Renal cortical epithelial cell (primary cell): Measurements from ENCODE around the gene KHNYN. TPM values are rescaled to one million over a fixed set of nuclear protein-coding genes. Genes with fewer than 3 reads are reported as not detected.
"Not testable (repeated sequence)": the region's sequence is repeated elsewhere in the genome, so short reads cannot be mapped to it uniquely, and the experiment has no call there.

ENCODE experiments used
- DNase-seq: peaks from one replicate; pipeline ENCODE4 v3.0.0-alpha.2; 2011; ENCODE audit warnings: low read depth
- total RNA-seq: library from RNA; depleted of rRNA; stranded (reverse); fragments of >200 nt; gene quantifications from 2 replicates; pipeline ENCODE4 v1.2.3, GENCODE V29; 2014

KHNYN gene
- total RNA-seq, 1 donor from 2014 or later, result 48.5 TPM

DNA sequence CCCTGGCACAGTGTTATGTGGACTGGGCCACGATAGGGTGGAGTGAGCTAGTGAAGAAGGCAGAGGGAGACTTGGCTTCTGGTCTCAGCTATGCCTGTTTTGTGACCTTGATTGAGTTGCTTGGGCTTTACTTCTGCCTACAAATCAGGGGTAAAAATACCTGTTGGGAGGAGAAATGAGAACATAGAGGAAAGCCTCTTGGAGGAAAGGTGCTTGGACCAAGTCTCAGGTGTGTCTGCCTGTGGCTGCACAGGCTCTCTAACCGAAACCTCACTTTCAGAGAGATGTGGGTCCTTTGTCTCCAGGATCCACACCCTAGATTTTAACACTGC, 7.9 kb downstream of the KHNYN start:
- no peak for DNase-seq

DNA sequence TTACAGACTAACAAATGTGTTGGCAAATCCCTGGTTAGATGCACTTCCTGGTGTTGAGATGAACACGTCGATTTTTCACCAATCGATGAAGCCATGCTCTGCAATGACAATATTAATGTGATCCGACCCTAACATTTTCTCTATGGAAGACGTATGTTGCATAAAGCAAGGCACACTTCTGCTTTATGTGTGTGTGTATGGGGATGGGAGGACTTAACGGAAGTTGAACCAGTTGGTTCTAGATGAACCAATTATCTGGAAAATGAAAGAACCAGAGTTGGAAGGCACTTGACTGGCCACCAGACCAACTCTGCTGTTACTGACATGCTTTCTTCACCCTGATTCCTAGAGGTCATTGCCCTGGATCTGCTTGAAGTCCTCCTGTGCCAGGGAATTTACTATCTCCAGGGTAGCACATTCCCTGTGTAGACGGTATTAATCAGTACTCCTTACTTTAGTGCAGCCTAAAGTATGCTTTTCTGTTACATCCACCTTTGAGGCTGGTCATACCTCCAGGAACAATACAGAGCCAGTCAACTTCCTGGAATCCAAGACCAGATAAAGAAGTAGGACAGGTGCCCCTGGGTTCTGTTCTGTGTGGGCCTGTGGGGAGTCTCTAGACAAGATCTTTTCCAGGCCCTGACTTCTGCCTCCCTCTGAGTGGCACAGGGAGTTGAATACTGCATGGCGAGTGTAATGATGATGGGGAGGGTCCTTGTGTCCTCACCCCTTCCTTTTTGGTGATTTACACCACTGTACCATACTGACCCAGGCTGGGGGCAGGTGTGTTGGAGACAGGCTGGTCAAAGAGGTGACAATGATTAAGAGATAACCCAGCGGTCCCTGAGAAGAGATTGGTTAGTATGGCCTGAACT, 8.7 kb downstream of the KHNYN start:
- no peak for DNase-seq

DNA sequence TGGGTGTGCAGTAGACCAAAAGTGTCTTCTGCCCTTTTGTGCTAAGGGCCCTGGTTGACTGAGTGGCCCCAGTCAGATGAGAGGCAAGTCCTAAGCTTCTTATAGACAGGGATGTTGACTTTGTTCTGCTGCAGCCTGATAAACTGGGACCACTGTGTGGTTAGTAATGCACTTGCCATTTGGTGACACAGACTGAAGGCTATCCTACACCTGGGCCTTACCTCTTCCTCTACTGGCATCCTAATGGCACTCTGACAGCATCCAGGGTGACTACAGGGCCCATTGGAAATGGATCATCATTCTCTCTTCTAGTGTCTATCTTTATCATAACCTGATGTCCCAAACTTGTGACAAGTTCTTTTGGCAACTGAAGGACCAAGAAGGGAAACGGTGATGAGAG, 9.5 kb downstream of the KHNYN start:
- DNase-seq, result no peak

DNA sequence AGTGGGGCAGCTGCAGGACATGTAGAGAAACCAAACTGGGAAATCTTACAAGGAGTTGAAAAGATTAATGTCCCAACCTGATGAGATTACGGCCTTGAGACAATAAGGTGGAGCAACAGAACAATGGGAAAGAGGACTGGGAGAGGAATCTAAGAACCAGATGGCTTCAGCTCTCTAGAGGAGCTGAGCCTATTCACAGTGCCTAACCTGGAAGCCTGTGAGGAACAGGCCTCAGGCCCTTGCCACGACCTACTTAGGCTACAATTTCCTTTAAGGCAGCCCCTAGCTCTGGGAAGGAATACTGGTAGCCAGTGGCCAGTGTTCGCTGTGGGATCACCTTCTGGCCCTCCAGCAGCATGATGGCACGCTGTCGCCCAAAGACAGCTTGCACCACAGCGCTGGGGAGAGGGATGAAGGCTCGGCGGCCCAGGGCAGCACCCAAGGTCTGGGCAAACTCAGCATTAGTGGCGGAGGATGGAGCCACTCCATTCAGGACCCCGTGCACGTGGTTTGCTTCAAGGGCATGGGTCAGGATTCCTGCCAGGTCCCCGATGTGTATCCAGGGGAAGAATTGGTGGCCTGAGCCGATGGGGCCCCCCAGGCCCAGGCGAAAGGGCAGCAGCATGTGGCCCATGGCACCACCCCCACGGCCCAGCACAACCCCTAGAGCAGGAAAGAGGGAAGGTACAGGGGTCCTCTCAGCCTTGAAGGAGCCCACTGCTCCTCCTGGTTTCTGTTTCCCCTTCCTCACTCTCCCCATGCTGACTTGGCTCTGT, 10.3 kb downstream of the KHNYN start:
- no peak for DNase-seq

DNA sequence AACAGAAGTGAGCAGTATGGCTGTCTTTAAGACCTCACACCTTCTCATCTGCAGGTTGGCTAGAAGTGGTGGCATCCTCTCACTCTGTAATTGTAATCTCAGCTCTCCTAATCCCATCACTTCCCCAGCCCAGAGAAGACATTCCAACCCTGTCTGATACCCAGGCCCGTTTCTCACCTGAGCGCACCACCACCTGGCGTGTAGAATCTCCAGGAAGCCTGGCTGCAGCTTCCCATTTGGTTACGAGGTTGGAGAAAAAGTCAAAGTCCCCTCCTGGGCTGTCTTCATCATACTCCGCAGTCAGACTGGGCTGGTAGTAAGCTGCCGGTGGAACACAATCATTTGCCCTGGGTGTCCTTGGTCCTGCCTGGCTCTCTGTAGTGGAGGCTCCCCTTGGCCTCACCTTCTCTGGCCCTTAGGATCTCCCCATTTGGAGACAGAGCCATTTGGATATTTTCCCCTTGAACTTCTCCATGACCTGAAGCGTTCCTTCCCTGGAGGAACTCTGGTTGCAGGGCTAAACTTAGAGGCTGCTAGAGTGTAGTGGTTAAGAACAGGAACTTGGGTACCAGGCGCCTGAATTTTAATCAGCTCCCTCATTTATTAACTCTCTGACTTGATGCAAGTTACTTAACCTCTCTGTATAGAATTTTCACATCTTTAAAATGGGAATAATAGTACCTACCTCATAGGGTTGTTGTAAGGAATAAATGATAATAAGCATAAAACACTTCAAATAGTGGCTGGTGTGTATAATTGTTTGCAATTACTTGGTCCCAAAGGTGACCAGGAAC, 11.0 kb downstream of the KHNYN start:
- DNase-seq, result no peak

DNA sequence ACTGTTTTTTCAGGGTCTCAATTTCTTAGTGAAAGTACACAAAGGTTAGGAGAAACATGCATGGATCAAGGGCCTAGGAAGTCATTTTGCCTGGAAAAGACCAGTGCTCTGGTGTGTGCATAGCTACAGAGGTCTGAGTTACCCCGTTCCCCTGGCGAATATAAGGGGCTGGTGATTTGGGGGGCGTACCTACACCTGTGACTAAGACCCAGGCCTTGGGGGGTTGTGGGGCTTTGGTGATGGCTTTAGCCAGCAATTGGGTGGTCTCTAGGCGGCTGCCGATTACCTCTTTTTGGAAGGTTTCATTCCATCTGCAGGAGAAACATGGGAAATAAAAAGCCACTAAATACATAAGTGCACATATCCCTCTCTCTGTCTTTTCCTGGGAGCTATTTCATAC, 11.7 kb downstream of the KHNYN start:
- no peak for DNase-seq

DNA sequence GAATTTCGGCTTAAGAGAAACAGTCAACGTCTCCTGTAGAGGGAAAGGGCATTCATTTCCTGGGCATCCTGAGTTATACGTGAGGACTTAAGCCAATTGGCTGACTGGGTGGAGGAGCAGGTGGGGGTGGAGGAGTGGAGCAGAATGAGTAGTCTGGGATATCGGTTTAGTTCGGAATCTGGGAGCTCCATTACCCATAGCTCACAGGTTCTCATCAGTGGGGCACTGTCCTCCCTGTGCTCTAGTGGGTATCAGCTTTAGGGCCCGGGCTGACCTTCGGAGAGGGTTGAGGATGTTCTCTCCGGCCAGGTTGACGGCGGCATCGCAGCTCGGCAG, 12.1 kb downstream of the KHNYN start:
- peak; percentile 40 for DNase-seq

DNA sequence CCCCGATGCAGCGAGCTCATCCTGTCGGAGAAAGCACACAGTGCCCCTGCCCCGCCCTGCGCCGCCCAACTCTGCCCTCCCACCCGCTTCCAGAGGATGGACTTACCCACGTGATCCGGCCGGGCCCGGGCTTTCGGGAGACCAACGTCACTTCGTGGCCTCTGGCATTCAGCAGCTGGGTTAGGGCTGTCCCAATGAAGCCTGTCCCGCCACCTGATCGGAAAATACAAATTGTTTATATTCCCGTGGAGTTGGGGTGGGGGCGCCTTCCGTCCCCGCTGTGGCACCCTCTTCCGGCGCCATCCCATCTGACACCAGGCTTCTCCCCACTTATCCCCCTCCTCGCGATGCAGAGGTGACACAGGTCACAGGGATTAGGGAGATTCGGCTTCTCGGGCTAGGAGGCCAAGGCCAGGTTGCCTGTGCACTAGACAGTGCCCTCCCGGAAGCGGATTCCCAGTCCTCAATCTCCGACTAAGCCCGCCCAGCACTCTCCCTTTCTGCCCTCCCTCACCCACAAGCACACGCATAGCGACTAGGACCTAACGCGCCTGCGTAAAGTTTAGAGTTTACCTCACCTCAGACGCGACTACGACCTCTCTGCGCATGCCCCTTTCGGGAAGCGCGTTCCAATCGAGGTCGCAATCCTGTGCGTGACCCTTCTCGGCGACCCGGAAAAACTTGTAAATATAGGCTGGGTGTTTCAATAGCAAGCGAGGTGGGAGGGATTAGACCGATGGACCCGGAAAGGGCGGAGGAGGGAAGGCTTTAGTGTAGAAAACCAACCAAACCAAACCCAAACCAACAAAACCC, 12.7 kb downstream of the KHNYN start, which contains the start of gene SDR39U1:
SDR39U1 (minus strand) TSS at position 537 of the 813 bp plus-strand sequence; CDS start at position 530, 7 bp downstream.
- DNase-seq, result peak; percentile 97

DNA sequence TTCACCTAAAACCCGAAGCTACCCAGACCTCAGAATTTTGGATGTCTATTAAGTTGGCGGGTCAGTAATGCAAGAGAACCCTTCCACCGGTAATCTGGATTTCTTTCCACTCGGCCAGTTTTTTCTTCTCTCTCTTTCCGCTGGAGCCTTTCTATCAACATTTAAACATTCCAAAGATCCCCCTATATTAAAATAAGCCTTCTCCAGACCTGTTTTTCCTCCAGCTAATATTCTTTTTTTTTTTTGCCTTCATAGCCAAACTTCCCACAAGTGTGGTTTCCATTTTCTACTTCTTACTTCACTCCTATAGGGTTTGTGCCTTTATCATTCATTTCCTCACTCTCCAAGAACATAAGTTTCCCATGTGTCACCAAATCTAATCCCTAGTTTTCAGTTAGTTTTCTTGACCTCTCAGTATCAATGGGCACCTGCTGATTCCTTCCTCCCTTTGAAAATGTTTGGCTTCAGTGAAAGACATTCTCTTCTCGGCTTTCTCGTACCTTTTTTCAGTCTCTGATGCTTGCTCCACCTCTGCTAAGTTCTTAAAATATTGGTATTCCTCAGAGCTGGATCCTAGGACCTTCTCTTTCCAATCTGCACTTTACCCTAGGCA, 13.4 kb downstream of the KHNYN start:
- DNase-seq, result peak; percentile 14

DNA sequence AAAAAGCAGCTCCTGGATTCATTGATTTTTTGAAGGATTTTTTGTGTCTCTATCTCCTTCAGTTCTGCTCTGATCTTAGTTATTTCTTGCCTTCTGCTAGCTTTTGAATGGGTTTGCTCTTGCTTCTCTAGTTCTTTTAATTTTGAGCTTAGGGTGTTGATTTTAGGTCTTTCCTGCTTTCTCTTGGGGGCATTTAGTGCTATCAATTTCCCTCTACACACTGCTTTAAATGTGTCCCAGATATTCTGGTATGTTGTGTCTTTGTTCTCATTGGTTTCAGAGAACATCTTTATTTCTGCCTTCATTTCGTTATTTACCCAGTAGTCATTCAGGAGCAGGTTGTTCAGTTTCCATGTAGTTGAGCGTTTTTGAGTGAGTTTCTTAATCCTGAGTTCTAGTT, 21.1 kb downstream of the KHNYN start:
- DNase-seq, result not testable (repeated sequence)

DNA sequence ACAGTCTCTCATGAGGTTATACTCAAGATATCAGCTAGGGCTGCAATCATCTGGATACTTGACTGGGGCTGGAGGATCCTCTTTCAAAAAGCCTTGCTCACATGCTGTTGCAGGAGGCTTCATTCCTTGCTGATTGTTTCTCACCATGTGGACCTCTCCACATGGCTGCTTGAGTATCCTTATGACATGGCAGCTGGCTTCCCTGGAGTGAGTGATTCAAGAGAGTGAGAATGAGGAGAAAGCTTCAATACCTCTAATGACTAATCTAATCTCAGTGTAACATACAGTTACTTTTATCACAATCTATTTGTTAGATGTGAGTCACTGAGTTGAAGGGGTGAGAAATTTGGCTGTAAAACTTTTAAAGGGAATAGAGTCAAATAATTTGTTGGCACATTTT, 27.2 kb downstream of the KHNYN start:
- DNase-seq, result no peak

DNA sequence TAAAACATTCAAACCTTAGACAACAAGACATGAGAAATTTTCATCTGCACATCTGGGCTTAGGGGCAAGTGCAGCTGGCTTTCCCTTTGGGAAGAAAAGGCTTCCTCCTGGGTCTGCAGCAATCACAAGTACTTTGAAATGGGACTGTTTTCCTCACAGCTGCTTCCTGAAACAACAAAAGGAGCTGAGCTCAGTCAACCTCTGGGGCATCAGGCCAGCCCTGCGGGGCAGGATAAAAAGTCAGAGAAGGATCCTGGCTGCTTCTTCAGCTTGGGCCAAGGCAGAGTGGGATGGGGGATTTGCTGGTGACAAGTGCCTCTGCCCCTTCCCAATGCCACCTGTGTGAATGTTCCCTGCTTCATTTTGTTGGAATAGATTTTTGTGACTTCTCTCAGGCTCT, 29.0 kb downstream of the KHNYN start:
- no peak for DNase-seq

DNA sequence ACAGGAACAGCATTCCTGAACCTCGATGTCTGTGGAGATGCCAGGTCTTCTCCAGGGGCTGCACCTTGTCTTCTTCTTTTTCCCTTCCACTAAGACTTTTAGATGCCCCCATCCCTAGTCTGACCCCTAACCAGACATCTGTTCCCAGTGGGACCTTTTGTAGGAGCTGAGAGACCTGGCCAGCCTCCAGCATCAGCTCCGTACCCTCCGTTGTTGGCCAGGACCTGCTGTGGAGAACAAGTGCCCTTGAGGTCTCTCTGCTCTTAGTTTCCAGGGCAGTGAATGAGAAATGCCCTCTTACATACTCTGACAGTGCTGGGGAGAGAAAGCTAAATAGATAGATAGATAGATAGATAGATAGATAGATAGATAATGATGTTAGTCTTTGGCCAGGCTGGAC, 29.6 kb downstream of the KHNYN start:
- no peak for DNase-seq

DNA sequence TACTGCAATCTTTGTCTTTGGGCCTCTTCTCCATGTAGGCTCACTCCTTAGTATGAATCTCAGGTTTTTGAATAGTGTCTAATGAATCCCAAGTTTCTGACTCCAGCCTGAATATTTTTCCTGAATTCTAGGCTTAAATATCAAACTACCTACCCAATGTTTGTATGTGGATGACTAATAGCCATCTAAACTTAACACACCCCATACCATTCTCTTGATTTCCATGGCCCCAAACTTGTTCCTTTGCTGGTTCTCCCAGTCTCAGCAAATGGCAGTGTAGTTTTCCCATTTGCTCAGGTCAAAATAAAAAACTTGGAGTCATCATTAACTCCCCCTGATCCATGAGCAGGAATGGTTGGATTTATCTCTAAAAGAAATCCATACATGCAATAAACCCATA, 31.6 kb downstream of the KHNYN start:
- DNase-seq, result no peak

DNA sequence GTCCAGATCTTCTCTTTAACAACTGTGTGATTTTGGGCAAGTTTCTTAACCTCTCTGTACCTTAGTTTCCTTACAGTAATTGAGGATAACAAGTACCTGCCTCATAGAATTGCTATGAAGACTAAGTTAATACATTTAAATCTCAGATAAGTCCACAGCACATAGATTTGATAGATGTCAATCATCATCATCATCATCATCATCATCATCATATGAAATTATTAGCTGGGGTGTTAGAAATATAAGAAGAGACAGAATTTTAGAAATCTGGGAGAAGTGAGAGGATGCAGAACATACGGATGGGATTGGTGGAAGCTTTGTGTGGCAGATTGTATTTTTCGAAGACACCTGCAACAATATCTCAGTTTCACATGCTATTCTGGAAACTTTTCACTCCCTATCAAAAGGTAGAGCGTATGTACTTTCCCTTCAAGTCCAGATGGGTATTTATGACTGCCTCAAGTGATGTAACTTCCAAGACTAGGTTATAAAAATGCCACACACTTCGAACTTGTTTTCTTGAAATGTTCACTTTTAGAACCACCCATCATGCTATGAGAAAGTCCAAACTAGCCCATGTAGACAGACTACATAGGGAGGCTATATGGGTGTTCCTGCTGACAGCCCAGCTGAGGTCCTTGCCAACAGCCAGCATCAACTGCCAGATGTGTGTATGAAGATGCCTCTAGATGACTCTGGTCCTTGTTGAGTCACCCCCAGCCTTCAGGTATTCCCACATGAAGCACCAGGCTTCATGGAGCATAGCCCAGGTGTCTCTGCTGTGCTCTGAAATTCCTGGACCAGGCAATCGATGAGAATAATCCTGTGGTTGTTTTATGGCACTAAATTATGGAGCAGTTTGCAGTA, 33.5 kb downstream of the KHNYN start:
- DNase-seq, result no peak

DNA sequence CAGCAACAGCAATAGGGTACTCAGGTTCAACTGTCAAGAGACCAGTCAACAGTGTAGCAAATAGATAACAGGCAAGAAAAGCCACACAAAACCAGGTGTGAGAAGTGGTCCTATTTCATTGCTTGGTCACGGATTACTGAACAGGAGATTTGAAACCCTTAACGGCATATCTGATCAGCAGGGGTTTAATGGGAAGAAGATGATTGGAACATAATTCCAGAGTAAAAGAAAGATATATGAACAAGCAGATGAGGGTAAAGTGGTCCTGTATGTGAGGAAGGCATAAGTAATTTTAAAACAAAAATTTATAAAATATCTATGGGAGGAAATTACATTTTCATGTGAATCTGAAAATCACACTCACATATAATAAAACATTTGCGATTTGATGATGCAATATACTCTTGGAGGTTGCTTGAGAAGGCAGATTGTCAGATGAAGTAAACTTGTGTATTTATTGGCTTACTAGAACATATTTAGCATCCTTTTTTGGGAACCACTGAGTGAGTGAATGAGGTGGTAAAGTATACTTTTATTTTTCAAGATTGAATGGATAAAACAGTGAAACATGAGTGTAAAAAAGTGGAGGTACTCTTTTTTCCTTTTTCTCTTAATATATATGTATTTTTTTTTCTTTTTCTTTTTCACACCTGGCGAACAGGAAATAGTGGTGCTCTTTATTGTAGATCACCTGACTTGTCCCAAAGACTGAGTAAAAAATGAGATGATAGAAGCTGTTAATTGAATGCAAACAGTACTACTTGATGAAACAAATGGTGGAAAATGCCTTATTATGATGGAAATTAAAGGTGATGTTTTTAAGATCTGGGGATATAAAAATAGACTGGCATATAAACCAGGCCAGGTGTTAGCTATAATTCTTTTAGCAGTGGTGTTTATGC, 34.4 kb downstream of the KHNYN start:
- DNase-seq, result no peak

DNA sequence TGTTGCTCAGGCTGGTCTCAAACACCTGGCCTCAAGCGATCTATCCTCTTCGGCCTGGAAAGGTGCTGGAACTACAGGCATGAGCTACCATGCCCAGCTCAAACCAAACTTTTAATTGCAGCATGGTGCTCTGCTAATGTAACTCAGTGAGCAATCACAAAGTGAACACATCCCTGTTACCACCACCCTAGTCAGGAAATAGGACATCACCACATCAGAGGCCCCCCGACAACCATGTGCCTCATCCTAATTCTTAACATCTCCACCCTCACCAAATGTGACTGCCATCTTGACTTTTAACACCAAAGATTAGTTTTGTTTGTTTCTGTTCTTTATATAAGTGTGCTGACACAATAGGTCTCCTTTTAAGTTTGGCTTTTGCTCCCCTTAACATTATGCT, 35.6 kb downstream of the KHNYN start:
- DNase-seq, result no peak

DNA sequence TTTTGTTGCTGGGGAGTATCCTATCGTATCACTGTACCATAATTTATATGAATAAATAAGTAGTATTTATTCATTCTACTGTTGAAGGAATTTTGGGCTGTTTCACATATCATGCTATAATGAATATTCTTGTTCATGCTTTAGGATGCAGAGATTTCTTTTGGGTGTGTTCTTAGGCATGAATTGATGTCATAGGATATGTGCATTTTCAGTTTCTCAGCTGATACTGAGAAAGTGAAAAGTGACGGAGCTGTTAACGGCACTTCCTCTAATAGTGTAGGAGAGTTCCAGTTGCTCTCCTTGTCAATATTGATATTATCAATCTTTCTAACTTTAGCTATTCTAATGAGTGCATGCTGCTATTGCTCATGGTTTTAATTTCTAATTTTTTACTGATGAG, 36.1 kb downstream of the KHNYN start:
- DNase-seq, result no peak

DNA sequence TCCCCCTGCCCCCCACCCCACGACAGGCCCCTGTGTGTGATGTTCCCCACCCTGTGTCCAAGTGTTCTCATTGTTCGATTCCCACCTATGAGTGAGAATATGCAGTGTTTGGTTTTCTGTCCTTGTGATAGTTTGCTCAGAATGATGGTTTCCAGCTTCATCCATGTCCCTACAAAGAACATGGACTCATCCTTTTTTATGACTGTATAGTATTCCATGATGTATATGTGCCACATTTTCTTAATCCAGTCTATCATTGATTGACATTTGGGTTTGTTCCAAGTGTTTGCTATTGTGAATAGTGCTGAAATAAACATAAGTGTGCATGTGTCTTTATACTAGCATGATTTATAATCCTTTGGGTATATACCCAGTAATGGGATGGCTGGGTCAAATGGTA, 40.7 kb downstream of the KHNYN start:
- not testable (repeated sequence) for DNase-seq
